C4-2B (cell line): ENCODE measurements around the gene UVRAG.

Experiments used
- ZFX ChIP-seq: fragments of 450-650 bp; IDR thresholded peaks from 2 replicates; pipeline ENCODE4 v1.6.1; 2017
- TF ChIP-seq, protein P1 (sequence below): fragments of 450-650 bp; conservative IDR thresholded peaks from 2 replicates; pipeline ENCODE4 v1.5.1; 2017; ENCODE audit warnings: mild to moderate bottlenecking

GRCh38 chr11:75775056-75775455 is 40.0 kb upstream of the UVRAG start:
- TF ChIP-seq, protein P1, sequence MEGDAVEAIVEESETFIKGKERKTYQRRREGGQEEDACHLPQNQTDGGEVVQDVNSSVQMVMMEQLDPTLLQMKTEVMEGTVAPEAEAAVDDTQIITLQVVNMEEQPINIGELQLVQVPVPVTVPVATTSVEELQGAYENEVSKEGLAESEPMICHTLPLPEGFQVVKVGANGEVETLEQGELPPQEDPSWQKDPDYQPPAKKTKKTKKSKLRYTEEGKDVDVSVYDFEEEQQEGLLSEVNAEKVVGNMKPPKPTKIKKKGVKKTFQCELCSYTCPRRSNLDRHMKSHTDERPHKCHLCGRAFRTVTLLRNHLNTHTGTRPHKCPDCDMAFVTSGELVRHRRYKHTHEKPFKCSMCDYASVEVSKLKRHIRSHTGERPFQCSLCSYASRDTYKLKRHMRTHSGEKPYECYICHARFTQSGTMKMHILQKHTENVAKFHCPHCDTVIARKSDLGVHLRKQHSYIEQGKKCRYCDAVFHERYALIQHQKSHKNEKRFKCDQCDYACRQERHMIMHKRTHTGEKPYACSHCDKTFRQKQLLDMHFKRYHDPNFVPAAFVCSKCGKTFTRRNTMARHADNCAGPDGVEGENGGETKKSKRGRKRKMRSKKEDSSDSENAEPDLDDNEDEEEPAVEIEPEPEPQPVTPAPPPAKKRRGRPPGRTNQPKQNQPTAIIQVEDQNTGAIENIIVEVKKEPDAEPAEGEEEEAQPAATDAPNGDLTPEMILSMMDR, result no peak
- no peak for TF ChIP-seq ZFX
